Ovary (tissue), 3 donors: Measurements from ENCODE around the gene XIRP2.

ENCODE experiments used
- EP300 ChIP-seq: sonication (generic); formaldehyde crosslinking; IDR thresholded peaks from one replicate; pipeline ENCODE4 v1.6.1; 2017; ENCODE audit warnings: antibody characterized with exemption
- POLR2A ChIP-seq: fragments of 450-650 bp; IDR thresholded peaks from one replicate; pipeline ENCODE4 v1.6.1; 2017; ENCODE audit warnings: antibody characterized with exemption, mild to moderate bottlenecking, moderate library complexity
- TF ChIP-seq, protein P1 (sequence below), 3 donors: fragments of 450-650 bp in 2 of 3; fragments of 200-600 bp in 1 of 3; IDR thresholded peaks; one replicate each; pipeline versions ENCODE4 v1.5.1 to v1.8.0; 2016 to 2022; ENCODE audit warnings: antibody characterized with exemption in 3 of 3, mild to moderate bottlenecking in 1 of 3
- donor health status: DM: no; HTN: no; CAD: no.

GRCh38 chr2:167134381-167135072 is 246.2 kb downstream of the XIRP2 start:
- TF ChIP-seq POLR2A (no peak), EP300 (no peak)
- TF ChIP-seq, protein P1, sequence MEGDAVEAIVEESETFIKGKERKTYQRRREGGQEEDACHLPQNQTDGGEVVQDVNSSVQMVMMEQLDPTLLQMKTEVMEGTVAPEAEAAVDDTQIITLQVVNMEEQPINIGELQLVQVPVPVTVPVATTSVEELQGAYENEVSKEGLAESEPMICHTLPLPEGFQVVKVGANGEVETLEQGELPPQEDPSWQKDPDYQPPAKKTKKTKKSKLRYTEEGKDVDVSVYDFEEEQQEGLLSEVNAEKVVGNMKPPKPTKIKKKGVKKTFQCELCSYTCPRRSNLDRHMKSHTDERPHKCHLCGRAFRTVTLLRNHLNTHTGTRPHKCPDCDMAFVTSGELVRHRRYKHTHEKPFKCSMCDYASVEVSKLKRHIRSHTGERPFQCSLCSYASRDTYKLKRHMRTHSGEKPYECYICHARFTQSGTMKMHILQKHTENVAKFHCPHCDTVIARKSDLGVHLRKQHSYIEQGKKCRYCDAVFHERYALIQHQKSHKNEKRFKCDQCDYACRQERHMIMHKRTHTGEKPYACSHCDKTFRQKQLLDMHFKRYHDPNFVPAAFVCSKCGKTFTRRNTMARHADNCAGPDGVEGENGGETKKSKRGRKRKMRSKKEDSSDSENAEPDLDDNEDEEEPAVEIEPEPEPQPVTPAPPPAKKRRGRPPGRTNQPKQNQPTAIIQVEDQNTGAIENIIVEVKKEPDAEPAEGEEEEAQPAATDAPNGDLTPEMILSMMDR (IDR thresholded peaks at IDR 0.05): no peak
